NCI-H2081 treated with DMSO at 0.1 percent for 48 hours (cell line): ENCODE measurements around the gene CNTN4.
"Not testable (repeated sequence)": the region's sequence is repeated elsewhere in the genome, so short reads cannot be mapped to it uniquely, and the experiment has no call there.

Source experiments
- DNase-seq: peaks from one replicate; lab custom pipeline; 2025; lab: John Stamatoyannopoulos, UW

Gene CNTN4

DNA sequence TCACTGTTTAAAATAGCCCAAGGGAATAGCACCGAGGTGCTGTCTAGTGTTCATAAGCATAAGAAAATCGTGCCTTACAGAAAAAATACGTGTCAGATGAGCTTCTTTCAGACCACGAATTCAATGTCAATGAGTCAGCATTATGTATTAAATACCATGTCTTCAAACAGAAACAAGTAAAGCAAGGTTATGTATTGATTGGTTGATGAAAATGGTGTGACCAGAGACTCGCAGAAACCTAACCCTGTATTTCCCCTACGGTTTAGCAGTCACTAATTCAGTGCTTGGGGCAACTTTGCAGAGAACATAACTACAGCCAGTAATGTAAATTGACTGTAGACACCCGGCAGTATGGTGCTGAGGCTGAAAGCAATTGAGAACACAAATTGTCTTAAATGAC, 703.8 kb downstream of the CNTN4 start:
- DNase-seq: no peak

DNA sequence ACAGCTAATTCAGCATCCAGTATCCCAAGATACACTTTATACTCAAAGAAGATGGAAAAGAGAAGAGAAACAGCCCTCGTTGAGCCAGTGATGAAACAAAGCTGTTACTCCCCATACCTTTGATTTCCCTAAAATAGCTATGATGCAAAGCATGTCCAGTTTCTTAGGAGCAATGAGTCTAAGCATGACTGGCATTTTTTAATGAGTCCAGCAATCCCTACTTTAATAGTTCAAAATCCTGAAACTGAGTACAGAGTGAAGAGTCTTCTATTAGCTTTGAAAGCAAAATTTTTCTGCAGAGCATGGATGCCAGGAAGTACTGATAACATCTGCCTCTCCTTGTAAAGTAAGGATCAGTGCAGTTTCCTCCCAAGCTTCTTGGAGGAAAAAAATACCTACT, 708.8 kb downstream of the CNTN4 start:
- no peak for DNase-seq

DNA sequence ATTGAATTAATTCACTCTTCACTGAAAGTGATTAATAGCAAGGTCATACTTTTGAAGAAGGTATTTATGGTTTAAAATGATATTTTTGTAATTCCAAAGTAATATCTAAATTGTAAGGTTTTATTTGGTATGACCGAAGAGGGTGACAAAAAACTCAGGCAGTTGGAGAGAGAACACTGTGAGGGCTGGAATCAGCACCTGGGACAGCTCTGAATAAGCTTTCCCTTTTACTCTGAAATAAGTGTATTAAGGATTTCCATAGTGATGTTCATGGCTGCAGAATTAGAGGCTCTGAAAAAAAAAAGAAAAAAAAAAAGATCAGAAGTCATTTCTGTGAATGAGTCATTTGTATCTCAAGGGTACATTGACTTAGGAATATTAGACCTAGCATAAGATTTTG, 712.1 kb downstream of the CNTN4 start:
- no peak for DNase-seq

DNA sequence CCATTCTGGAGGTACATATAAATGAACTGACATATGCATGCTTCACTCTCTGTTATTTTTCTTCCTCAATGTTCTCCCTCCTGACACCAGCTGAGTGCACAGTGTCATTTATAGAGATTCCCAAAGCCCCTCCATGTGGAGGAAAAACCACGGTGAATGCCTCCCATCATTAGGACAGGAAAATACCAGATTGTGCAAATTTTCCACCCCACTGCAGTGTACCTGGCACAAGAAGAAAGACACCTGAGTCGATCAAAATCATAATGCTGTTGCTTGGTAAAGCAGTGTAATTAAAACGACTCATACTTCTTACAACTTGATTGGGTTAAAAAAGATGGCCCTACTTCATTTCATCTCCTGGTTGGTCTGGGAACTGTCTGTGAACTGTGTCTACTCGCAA, 720.9 kb downstream of the CNTN4 start:
- DNase-seq: no peak

DNA sequence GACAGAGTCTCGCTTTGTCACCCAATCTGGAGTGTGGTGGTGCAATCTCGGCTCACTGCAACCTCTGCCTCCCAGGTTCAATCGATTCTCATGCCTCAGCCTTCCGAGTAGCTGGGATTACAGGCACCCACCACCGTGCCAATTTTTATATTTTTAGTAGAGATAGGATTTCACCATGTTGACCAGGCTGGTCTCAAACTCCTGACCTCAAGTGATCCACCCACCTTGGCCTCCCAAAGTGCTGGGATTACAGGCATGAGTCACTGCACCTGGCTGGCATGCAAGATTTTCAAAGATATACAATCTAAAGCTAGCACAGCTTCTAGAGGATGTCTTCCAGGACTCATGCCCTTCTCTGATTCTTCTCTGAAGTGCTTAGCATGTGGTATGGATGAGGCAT, 722.3 kb downstream of the CNTN4 start:
- not testable (repeated sequence) for DNase-seq

DNA sequence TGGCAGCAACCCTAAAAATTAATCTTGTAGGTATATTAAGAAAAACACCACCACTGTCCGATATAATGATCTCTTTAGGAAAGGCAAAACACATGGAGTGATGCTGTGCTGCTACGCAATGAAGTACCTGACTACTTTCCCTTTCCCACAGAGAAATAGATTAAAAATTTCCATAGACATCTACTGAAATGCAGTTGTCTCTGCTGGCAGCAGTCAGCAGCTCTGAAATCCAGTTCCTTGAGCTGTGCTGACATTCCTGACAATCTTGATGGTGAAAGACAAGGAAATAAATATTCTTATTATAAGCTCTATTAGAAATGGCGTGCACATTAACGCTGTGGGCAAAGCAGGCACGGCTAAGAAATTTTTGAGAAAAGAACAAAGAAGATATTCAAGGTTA, 723.9 kb downstream of the CNTN4 start:
- no peak for DNase-seq

DNA sequence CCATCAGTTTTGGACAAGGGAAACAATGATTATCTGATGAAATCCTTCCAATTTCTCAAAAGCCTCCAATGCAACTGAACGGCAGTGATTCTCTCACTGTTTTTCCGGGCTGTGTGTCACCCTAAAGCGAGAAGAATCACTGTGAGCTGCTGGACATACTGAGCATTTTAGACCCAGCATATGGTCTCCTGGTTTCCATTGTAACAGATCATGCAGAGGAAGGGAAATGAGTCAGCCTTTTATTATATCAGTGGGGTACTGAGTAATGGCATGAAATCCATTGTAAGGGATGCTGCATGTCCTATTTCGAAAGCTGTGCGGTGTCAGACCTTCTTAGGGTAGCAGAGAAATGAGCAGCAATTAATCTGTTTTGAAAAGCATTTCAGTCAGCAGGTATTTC, 724.4 kb downstream of the CNTN4 start:
- DNase-seq: no peak

DNA sequence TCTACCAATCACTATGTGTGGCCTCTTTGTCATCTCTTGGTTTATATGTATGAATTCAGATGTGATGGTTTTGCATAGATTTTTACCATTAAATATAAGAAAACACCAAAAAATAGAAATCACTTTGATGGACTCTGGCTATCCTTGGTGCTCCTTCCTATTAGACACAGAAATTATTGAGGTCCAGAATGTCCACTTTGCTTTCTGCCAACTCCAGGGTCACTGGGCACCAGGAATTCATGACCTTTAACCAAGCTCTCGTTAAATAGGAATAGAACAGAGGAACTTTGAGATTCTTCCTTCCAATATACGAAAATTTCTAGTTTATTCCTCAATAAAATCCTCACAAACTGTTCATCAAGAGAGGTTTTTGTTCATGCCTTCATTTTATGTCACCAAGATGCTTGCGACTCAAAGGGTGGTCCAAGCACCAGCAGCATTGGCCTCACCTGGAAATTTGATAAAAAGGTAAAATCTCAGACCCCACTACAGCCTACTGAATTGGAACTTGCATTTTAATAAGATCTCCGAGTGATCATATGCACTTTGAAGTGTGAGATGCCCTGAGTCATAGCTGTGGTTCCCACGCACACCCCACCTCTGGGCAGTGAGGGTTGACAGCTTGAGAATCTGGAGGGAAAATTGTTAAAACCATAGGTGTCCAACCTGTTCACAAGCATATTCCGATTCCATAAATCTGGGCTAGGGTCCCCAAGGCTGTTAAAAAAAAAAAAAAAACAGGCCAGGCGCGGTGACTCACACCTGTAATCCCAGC, 725.0 kb downstream of the CNTN4 start:
- DNase-seq: no peak

DNA sequence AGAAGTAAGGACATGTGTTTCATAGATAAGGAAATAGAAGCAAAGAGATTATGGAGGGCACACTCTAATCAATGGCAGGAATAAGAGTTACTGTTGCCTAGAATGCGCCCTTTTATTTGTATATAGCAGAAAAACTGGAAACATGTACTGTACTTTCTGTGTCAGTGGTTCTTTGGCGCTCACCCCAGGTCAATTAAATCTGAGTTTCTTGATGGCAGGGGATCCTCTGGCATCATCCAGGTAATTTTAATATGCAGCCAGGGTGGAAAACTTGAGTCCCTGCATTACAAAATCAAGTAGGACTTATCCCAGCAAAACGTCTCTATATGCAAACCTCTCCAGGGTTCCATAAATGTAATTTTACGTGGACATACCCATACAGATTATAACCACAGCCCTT, 727.4 kb downstream of the CNTN4 start:
- no peak for DNase-seq

DNA sequence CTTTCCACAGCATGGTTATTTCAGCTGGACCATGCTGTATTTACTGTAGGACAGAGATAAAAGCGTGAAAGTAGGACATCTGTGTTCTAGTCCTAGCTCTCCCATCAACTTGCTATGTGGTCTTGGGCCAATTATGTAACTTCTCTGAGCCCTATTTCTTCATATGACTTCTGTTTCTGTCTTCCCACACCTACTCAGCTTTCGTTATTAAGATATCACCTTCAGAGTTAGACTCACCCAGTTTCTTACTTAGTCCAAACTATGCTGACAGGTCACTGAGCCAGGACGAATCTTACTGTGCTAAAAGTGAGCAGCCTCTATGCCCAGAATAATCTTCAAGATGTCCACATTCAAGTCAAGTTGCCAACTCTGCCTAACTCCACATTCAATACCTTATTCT, 727.8 kb downstream of the CNTN4 start:
- no peak for DNase-seq

DNA sequence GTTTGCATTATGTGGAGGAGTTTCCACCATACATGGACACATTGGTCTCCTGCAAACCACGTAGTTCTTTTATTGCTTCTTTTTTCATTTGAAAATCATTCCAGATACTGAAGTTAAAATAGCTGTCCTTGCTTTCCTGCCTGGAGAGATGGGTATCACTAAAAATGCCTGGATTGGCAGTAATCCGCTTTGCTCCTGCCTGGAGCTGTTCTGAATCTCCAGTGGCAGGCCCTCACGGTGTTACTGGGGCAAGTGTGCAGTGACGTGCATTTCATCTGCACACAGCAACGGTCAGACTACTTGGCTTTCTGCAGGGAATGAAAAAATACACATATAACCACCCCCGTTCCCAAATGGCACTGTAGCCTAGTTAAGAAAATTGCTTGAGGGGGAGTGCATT, 738.6 kb downstream of the CNTN4 start:
- no peak for DNase-seq

DNA sequence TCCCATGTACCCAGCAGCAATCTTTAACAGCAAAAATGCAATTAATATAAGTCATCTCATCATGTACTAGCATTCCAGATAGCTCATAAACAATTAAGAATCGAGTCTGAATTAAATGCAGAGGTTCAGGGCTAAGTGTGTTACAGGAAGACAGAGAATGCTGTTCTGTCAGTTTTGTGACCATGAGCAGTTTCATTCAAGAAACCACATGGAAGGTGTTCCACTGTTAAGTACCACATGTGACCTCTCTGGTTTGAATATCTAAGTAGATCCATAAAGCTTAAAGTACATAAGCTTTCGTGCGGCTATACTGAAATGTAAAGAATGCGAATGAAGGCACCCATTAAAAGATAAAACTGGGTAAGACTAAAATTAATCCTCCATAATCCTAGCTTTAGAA, 739.2 kb downstream of the CNTN4 start:
- no peak for DNase-seq

DNA sequence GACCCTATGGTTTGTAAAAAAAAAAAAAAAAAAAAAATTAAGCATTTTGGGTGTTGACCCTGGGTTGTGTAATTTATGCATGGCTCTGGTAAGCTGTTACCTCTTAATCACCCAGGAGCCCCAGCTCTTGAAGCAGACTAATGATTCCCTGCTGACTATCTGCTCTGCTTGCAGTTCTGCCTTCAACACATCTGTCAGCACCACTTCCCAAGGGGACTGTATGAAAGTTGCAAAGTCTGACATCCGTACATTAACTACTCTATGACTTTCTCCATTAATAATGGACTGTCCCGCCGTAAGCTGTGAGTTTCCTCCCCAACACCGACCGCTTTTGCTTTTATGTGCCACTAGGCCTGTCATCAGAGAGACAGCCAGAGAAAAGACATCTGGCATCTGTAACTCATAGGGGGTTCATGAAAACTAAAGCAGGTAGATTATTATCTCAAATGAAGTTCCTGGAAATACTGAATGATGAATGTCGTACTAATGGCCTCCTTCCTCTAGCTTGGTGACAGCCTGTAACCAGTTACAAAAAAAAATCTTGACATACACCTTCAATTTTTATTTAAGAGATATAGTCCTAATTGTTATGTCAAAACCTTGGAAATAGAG, 740.0 kb downstream of the CNTN4 start:
- no peak for DNase-seq

DNA sequence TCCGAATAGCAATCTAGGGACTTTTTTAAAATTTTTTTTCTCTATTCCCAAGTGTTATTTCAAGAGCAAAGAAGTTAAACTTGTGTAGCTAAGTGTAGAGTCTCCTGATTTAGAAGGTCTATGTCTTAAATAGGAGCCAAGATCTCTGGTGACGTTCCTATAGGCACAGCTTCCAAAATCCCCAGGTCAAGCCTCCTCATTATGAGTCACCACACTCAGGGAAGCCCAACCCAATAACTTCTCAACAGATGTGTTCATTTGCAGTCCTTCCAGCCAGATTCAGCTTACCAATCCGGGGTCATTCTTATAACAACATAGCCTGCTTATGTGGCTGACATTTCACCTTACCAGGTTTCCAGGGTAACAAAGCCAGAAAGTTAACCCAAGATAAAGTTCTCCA, 741.2 kb downstream of the CNTN4 start:
- no peak for DNase-seq

DNA sequence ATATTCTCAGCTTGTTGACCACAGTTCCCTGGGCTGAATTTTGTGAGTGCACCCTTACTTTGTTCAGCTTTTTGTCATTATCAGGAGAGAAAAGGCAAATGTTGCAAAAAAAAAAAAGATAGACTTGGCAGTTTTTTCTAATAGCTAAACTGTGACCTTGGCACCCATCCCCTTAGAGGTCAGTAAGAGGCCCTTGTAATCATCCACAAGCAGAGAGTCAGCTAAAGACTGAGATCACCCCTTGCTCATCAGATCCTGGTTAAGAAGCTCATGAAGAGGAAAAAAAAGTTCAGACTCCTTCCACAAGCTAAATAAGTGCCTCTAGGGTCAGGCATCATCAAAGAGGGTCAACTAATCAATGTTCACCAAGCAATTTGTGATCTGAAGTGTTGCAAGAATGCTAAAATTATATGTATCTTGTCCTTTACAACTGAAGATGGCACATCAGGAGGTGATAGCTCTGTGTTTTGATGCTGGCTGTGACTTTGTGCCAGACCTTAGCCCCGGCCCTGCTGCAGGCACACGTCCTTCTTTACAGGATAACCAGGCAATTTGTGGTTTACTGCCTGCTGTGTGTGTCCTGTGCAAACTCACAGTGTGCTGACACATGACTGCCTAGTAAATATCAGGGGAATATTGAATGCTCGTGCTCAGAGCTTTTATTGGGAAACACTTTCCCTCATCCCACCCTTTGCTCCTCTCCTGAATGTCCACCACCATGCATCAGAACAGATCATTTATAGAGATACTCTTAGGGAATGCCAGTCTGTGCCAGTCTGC, 748.6 kb downstream of the CNTN4 start:
- no peak for DNase-seq

DNA sequence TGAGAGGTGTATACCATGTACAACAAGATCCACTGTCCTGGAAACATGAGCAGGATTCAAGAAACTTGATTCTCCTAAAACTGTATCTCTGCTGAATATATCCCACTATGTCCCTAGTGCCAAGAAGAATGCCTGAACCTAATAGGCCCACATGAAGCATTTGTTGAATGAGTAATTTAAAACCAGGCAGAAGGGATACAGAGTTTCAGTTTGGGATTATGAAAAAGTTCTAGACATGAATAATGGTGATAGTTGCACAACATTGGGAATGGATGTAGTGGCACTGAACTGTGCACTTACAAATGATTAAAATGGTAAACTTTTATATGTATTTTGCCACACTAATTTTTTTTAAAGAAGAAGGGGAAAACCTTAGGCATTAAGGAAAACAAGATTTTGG, 750.4 kb downstream of the CNTN4 start:
- DNase-seq: no peak

DNA sequence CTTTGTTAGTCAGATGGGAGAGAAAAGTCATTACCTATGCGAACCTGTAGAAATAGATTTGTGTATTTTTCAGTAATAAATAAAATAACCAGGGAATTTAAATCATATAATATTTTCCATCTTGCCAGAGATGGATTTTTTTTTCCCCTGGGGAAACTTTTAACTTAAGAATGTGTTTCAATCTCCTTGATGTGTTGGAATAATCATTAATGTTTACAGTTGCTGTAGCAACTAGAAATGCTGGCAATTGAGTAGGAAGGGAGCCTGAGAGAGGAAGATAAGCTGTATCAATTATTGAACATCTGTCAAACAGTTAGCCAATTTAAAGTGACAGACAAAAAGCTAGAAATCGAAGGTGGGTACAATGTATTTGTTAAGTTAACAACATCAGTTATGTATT, 752.0 kb downstream of the CNTN4 start:
- DNase-seq: no peak

DNA sequence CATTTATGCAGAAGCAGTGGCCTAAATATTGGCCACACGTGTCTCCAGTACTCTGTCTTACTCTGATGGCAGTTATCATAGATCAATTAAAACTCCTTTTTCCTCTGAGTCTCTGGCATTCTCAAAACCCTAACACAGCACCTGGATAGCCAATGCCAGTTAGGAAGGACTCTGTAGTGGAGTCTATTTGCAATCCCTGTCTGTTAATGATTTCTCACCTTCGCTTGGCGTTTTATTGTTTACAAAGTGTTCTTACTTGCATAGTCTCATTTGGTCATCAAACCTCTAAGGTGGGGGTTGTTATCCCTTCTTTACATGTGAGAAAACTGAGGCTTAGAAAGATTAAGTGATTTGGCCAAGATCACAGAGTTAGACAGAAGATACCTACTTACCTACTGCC, 752.7 kb downstream of the CNTN4 start:
- no peak for DNase-seq

DNA sequence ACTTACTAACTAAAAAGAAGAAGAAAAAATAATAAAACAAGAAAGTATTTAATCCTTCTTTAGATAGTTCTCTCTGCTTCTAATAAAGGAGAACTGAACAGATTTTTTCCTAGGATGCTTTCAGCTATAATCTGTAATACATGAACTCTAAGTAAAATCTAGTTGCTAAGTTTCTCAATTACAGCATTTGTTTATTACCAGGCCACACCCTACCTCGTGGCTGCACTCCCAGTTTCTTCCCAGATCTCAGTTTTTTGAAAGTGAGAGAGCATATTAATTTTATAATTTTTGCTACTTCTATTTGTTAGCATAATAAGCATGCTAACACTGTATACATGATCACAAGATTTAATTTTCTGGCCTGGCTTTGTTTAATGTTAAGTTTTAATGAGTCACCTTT, 753.2 kb downstream of the CNTN4 start:
- DNase-seq: no peak

DNA sequence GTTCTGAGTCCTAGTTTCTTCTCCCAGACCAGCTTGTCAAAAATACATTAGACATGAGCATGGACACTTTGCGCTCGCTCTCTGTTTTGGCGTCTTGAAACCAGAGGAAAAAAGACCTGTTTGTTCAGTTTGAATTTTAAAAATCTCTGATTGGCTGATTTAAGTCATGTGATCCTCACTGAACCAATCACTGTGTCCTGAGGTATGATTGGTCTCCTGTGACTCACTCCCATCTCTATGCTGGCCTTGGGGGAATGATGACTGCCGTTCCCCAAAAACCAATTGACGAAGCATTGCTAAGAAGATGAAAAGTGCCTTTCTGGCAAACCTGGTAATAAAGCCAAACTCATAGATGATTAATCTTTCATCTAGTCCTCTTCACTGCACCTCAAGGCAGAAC, 755.0 kb downstream of the CNTN4 start:
- DNase-seq: no peak

DNA sequence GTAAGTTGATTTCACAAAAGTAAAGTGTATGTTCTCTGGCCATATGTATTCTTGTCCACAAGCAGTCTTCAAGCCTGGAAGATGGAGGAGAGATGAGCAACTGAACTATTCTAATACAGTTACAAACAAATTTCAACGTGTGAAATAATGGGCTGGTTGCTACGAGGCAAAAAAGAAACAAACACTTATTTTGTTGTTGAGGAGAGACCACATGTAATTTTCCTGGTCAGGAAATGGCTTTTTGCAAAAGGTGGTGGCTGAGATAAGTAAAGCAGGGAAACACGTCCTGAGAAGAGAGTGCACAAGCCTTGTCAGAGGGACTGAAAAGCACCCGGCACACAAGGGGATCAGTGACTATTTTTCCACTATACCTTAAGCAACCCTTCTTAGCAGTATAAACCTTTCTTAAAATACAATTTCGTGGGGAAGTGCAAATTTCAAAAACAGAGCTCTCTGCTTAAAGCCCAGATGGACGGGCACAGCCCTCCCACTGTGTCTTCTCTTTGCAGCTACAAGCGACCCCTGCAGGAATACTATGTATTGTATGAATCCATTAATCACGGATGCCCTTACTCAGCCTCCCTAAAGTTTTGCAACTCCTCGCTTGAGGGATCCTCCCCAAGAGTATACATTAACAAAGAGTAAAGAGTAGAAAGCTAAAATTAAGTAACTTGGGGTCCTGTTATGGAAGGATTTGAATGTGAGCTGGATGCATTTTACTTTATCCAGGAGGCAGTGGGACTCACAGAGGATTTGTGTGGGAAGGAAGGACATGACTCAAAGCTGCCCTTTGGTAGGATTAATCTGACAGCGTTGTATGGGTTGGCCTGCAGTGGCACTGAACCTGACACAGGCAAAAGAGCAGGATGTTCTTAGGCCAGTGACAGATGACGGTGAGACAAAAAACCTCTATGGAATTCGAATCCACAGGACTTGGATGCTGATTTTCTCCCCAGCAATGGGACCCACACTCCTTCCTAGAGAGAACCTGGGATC, 757.8 kb downstream of the CNTN4 start:
- DNase-seq: no peak

DNA sequence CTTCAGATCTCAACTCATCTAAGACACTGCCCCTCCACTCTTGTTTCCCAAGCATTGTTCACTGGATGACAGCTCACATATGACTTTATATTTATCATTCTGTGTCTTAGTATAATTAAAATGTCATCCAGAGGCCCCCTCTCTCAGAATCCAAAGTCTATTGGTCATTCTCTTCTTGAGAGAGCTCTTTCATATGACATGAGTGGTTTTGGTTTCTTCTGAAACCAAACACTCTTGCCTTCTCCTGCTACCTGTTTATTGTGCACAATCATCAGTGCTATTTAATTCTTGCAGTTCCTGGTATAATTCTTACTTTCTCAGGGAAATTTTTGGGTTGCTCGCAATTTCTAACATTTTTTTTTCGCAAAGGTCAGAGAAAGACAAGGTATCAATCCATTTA, 762.0 kb downstream of the CNTN4 start:
- no peak for DNase-seq
